NCI-H2196 (cell line): ENCODE data around the gene PLXND1.
"Not testable (repeated sequence)": the region's sequence is repeated elsewhere in the genome, so short reads cannot be mapped to it uniquely, and the experiment has no call there.

Experiments used
- DNase-seq: peaks from one replicate; lab custom pipeline; 2025; ENCODE audit not compliant: unreplicated experiment; lab: John Stamatoyannopoulos, UW

PLXND1 gene

DNA sequence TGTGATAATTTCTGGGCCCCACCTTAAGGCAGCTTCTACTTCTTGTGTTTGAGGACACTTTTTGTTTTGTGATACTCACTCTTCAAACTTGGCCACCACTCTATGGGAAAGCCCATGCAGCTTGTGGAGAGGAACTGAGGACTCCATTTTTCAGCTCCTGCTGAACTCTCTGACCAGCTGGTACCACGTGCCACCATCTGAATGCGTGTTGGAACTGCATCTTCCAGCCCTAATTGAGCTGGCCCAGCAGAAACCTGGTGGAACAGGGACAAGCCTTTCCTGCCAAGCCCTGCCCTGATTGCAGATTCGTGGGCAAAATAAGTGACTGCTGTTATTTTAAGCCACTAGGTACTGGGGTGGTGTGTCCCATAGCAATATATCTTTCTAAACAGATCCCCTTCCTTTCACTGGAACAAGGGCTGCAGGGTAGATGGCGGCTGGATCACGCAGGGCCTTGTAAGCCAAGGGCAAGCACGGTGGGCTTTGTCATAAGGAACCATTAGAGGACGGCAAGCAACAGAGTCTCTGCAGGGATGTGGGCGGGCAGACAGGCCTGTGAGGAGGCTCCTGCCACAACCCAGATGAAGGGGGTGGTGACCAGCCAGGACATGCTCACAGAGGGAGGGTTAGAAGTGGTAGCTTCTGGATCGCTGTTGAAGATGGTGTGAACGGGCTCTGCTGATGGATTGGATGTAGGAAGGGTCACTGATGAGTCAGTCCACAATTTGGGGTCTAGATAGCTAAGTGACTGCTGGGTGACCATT is 54.0 kb downstream of the PLXND1 start:
- no peak for DNase-seq

DNA sequence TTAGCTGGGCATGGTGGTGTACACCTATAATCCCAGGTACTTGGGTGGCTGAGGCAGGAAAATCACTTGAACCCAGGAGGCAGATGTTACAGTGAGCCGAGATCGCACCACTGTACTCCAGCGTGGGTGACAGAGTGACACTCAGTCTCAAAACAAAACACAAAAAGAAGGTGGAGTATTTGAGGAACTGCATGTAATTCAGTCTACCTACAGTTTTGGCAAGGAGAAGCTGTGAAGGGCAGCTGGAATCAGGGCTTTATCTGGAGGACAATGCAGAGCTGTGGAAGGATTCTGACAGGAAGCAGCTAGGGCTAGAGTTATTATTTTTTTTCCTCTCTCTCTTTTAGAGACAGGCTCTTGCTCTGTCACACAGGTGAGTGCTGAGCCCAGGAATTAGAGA is 56.7 kb downstream of the PLXND1 start:
- no peak for DNase-seq

DNA sequence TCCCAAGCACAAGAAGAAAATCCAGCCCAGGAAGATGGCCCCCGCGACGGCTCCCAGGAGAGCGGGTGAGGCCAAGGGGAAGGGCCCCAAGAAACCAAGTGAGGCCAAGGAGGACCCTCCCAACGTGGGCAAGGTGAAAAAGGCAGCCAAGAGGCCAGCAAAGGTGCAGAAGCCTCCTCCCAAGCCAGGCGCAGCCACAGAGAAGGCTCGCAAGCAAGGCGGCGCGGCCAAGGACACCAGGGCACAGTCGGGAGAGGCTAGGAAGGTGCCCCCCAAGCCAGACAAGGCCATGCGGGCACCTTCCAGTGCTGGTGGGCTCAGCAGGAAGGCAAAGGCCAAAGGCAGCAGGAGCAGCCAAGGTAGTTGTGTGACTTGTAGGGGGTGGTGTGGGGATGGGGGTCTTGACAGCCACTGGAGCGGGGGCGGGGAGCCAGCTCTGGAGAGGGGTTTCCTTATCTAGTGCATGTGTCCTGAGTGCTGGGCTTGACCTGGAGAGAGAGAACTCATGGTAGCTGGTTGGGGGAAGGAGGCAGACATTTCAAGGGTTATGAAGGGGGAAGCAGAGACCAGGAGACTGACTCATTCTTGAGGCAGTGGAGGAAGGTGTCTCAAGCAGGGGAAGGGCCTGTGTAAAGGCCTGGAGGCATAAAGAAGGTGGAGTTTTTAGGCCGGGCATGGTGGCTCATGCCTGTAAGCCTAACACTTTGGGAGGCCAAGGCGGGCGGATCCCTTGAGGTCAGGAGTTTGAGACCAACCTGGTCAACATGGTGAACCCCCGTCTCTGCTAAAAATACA is 57.3 kb downstream of the PLXND1 start:
- DNase-seq, result no peak

DNA sequence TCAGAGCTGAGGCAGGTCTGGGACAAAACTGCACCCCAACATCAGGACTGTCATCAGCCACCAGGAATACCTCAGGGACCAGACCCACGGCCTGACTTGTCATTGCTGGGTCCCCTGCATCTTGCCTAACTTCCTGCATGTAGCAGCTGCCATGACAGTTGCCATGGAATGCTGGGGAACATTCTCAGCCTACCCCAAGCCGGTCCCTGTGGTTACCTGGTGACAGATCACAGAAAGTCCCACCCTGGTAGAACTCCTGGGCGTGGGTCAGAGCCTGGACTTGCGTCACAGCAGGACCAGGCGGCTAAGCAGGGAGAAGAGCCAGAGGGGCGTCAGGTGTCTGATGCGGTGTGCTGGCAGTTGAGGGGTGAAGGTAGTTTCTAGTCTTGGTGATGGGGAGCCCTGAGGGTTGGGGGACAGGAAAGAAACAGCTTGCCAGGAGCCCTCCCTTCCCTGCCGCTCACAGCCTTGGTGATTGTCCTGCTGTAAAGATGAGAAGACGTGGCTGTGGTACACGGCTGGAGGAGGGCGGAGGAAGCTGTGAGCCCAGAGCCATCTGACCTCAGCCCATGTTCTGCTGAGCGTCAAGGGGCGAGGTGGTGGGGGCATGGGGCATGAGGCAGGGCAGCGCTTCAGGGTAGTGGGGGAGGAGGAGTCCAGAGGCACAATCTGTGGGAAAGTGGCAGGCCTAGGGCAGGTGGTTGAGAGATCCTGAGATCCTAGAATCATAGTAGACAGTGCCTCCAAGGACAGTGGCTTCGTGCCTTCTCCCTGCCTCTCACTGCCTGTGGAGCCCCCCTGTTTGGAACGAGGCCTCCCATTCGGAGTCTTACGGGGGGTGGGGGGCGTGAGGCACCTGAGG is 58.1 kb downstream of the PLXND1 start:
- no peak for DNase-seq

DNA sequence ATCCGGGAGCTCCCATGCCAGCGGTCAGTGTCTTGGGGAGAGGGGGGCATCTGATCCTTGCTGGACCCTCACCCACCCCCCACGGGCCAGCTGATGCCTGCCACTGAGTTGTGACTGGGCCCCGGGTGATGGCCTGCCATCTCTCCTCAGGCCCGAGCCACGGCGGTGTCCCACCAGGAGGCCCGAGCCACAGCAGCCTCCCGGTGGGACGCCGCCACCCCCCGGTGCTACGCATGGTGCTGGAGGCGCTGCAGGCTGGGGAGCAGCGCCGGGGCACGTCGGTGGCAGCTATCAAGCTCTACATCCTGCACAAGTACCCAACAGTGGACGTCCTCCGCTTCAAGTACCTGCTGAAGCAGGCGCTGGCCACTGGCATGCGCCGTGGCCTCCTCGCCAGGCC is 59.2 kb downstream of the PLXND1 start:
- DNase-seq, result no peak

DNA sequence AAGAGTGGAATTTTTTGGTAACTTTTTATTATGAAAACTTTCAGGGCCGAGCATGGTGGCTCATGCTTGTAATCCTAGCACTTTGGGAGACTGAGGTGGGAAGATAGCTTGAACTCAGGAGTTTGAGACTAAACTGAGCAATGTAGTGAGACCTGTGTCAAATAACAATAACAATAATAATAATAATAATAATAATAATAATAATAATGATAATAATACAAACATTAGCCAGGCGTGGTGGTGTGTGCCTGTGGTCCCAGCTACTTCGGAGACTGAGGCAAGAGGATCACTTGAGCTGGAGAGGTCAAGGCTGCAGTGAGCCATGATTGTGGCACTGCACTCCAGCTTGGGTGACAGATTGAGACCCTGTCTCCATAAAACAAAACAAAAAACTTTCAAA is 60.5 kb downstream of the PLXND1 start:
- DNase-seq, result not testable (repeated sequence)

DNA sequence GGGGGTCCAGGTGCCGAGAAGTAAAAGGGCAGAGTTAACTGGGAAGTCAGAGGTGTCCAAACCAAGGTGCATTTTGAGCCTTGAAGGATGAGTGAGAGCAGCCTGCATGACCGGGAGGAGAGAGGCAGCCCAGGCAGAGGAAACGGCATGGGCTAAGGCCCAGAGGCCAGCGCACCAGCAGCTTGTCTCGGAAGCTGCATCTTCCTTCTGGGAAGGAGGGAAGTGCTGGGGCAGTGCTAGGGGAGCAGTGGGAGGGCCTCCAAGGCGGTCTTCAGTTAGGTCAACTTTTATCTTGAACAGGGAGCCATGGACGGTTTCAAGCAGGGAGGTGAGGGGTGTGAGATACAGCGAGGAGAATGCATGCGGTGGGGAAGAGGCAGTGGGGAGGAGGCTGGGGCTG is 62.5 kb downstream of the PLXND1 start:
- DNase-seq, result no peak

DNA sequence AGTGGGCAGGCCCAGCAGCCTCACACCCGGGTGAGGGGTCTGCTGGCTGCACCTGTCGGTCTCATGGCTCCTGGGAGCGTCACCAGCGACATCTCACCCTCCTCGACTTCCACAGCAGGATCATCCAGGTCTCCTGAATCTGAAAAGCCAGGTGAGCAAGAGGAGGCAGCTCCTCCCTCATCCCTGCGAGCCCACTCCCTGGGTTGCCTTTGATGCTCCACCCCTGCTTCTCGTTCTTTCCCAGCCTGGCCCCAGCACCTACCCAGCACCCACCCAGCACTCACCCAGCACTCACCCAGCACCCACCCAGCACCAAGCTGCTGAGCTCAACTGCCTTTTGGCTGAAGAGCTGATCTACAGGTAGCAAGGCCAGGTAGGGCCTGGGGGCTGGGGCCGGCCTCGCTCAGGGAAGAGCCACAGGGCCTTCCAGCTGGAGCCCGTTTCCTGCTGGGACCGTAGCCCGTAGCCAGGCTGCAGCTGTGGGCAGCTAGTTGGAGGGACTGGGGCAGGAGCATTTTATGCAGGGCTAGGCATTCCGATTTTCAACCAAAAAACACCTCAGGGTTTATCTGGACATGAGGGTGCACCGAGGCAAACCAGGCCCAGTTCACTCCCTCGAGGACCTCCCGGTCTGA is 63.2 kb downstream of the PLXND1 start, which contains the start of gene H1-8:
Gene H1-8, plus strand, starts transcription at position 20 of the 635 bp plus-strand sequence. Its CDS starts 44 bp downstream, at position 64.
- no peak for DNase-seq

DNA sequence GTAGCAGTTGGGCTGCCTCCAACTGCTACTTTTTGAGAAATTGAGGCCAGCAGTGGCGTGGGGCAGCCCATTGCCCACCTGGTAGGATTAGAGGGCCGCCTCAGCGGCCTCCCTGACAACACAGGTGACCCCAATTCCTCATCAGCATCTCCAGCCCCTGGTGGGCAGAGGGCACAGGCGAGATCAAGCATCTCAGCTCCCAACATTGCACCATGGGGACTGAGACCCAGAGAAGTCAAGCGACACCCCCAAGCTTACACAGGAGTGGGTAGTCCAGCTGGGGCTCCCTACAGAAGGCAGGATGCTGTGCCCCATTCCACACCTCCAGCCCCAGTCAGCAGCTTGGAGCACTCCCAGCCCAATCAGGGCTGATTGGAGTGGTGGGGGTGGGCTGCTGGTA is 63.7 kb downstream of the PLXND1 start:
- no peak for DNase-seq

DNA sequence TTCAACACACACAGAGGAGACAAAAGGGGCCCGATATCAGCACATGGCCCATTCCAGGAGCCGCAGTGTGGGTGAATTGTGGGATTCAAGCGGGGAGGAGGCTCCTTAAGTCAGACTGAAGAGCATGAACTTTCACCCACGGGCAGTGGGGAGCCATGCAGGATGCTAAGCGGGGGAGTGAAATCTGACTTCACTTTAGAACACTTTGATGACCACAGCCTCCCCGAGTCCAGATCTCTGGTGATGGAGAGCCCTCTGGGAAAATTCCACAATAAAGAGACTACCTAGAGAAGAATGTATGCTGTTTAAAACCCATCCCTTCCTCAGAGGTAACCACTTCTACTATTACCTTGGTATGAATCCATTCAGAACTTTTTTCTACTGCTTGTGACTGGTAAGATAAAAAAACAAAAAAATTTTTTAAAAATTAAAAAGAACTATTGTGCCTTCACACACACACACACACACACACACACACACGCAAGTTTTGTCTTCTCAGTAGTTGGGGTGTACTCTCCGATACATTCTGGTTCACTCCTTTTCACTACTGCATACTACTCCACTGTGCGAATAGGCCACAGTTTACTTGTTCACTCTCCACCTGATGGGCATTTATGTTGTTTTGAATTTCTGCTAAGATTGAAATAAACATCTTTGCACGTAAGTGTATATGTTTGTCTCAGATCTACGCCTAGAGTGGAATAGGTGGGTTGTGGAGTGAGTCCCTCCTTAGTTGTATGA is 65.5 kb downstream of the PLXND1 start:
- no peak for DNase-seq

DNA sequence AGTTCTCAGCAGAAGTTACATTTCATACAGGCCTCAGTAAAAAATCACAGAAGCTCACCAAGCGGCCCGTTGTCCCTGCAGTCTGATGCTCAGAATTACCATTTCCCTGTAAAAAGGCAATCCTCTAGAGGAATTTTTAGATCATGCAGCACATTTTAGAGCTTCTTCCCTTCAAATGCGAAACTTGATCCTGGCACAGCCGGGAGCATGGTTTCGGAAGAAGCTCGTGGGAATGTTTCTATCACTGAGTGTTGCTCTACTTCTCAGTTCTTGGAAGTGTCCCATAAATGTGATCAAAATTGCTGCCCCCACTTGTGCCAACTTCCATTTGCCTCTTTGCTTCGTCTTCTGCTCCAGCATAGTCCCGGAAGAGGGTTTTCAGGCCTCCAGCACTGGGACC is 67.3 kb downstream of the PLXND1 start:
- DNase-seq, result no peak

DNA sequence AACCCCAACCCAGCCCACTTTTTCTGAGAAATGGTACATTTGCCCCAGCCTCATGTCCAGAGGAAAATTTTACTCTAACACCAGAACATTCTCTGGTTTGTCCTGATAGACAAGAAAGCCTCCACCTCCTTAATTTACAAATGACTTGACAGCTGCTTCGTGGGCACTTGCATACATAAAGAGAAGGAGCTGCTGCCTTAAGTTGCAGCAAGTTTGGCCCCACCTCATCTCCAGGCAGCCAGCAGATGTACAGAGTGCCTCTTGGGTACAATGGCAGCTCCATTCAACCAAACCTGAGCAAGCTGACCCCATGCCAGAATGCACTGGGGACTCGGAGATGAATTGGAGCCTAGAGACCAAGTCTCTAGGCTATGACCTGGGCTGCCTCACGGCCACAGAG is 69.7 kb downstream of the PLXND1 start:
- no peak for DNase-seq

DNA sequence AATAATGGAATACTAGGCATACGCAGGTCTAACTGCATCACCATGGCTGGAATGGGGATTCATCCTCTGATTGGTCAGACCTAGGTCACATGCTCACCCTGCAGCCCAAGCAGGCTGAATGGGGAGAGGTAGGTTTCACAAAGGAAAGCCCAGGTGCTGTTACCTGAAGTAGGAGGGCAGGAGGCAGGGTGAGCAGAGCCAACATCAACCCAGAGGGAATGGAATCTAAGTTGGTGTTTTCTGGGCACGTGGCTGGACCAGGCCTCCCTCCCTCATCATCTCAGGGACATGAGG is 70.2 kb downstream of the PLXND1 start:
- no peak for DNase-seq

DNA sequence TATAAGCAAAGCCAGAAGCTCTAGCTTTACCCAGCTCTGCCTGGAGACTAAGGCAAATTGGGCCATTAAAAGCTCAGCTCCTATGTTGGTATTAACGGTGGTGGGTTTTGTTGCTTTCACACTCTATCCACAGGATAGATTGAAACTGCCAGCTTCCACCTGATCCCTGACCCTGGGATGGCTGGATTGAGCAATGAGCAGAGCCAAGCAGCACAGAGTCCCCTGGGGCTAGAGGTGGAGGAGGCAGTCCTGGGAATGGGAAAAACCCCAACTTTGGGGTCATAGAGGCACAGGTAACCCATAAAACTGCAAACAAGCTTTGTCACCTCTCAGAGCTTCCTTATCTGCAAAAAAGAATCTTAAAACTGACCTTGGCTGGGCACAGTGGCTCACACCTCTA is 71.4 kb downstream of the PLXND1 start:
- no peak for DNase-seq

DNA sequence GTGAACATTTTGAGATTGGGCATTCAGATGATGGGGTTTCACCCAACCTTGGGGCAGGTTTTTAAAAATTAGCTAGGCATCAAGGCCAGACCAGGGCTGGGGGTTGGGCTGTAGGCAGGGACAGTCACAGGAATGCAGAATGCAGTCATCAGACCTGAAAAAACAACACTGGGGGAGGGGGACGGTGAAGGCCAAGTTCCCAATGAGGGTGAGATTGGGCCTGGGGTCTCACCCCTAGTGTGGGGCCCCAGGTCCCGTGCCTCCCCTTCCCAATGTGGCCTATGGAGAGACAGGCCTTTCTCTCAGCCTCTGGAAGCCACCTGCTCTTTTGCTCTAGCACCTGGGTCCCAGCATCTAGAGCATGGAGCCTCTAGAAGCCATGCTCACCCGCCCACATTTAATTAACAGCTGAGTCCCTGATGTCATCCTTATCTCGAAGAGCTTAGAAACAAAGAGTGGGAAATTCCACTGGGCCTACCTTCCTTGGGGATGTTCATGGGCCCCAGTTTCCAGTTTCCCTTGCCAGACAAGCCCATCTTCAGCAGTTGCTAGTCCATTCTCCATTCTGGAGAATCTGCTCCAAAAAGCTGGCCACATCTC is 71.9 kb downstream of the PLXND1 start:
- DNase-seq, result no peak

DNA sequence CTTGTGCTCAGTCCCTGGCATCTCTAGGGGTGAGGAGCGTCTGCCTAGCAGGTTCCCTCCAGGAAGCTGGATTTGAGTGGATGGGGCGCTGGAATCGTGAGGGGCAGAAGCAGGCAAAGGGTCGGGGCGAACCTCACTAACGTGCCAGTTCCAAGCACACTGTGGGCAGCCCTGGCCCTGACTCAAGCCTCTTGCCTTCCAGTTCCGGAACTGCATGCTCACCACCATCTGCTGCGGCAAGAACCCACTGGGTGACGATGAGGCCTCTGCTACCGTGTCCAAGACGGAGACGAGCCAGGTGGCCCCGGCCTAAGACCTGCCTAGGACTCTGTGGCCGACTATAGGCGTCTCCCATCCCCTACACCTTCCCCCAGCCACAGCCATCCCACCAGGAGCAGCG is 73.1 kb downstream of the PLXND1 start:
- DNase-seq, result no peak

DNA sequence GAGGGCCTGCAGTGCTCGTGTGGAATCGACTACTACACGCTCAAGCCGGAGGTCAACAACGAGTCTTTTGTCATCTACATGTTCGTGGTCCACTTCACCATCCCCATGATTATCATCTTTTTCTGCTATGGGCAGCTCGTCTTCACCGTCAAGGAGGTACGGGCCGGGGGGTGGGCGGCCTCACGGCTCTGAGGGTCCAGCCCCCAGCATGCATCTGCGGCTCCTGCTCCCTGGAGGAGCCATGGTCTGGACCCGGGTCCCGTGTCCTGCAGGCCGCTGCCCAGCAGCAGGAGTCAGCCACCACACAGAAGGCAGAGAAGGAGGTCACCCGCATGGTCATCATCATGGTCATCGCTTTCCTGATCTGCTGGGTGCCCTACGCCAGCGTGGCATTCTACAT is 74.2 kb downstream of the PLXND1 start:
- DNase-seq, result no peak

DNA sequence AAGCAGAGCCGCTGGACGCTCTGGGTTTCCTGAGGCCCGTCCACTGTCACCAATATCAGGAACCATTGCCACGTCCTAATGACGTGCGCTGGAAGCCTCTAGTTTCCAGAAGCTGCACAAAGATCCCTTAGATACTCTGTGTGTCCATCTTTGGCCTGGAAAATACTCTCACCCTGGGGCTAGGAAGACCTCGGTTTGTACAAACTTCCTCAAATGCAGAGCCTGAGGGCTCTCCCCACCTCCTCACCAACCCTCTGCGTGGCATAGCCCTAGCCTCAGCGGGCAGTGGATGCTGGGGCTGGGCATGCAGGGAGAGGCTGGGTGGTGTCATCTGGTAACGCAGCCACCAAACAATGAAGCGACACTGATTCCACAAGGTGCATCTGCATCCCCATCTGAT is 74.8 kb downstream of the PLXND1 start:
- no peak for DNase-seq

DNA sequence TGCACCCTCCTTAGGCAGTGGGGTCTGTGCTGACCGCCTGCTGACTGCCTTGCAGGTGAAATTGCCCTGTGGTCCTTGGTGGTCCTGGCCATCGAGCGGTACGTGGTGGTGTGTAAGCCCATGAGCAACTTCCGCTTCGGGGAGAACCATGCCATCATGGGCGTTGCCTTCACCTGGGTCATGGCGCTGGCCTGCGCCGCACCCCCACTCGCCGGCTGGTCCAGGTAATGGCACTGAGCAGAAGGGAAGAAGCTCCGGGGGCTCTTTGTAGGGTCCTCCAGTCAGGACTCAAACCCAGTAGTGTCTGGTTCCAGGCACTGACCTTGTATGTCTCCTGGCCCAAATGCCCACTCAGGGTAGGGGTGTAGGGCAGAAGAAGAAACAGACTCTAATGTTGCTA is 75.7 kb downstream of the PLXND1 start:
- no peak for DNase-seq

DNA sequence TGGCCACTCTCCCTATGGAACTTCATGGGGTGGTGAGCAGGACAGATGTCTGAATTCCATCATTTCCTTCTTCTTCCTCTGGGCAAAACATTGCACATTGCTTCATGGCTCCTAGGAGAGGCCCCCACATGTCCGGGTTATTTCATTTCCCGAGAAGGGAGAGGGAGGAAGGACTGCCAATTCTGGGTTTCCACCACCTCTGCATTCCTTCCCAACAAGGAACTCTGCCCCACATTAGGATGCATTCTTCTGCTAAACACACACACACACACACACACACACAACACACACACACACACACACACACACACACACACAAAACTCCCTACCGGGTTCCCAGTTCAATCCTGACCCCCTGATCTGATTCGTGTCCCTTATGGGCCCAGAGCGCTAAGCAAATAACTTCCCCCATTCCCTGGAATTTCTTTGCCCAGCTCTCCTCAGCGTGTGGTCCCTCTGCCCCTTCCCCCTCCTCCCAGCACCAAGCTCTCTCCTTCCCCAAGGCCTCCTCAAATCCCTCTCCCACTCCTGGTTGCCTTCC is 76.2 kb downstream of the PLXND1 start:
- no peak for DNase-seq
